ENCODE measurements around the gene TRIM24.

GRCh38 chr7:138602451-138602850, 142.4 kb downstream of the TRIM24 start:
- TF ChIP-seq, protein P1, sequence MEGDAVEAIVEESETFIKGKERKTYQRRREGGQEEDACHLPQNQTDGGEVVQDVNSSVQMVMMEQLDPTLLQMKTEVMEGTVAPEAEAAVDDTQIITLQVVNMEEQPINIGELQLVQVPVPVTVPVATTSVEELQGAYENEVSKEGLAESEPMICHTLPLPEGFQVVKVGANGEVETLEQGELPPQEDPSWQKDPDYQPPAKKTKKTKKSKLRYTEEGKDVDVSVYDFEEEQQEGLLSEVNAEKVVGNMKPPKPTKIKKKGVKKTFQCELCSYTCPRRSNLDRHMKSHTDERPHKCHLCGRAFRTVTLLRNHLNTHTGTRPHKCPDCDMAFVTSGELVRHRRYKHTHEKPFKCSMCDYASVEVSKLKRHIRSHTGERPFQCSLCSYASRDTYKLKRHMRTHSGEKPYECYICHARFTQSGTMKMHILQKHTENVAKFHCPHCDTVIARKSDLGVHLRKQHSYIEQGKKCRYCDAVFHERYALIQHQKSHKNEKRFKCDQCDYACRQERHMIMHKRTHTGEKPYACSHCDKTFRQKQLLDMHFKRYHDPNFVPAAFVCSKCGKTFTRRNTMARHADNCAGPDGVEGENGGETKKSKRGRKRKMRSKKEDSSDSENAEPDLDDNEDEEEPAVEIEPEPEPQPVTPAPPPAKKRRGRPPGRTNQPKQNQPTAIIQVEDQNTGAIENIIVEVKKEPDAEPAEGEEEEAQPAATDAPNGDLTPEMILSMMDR (IDR thresholded peaks at IDR 0.05; ENCODE audit: low read depth, low read length) = peak; percentile 41
- TF ChIP-seq POLR2A (IDR thresholded peaks at IDR 0.05; ENCODE audit: extremely low read depth, insufficient read length) = no peak
- TF ChIP-seq, protein P2, sequence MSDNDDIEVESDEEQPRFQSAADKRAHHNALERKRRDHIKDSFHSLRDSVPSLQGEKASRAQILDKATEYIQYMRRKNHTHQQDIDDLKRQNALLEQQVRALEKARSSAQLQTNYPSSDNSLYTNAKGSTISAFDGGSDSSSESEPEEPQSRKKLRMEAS (IDR thresholded peaks at IDR 0.05; ENCODE audit: low read depth, low read length) = peak; percentile 48
